ENCODE measurements around the gene TATDN3.
"Not testable (repeated sequence)": the region's sequence is repeated elsewhere in the genome, so short reads cannot be mapped to it uniquely, and the experiment has no call there.

TATDN3 gene

GRCh38 chr1:212828395-212828794 is 36.7 kb downstream of the TATDN3 start:
- H3K4me2 ChIP-seq (ENCODE audit: insufficient read depth, low read length) = no peak overlapping the region
- ATAC-seq (ENCODE audit: insufficient read depth, low read depth) = no peak
- H2AFZ ChIP-seq (ENCODE audit: low read depth, low read length) = no peak overlapping the region
- H4K20me1 ChIP-seq (ENCODE audit: insufficient read depth, low read length) = no peaks in the 10 kb centered on the region
- H3K9ac ChIP-seq (ENCODE audit: low read depth, low read length) = no peak overlapping the region
- H3K4me3 ChIP-seq (ENCODE audit: low read depth in 1 of 2, low read length in 2 of 2) = no peak overlapping the region
- no peak for TF ChIP-seq EZH2 (IDR thresholded peaks at IDR 0.05; ENCODE audit: borderline replicate concordance, low read depth, low read length, severe bottlenecking)
- no peak for TF ChIP-seq CTCF (IDR thresholded peaks at IDR 0.05; ENCODE audit: borderline replicate concordance, extremely low read depth, low read length, poor library complexity, severe bottlenecking)
- H3K27ac ChIP-seq (ENCODE audit: low read length) = no peak overlapping the region
- peaks cover 16% of the 10 kb centered on the region for H3K9me3 ChIP-seq (ENCODE audit: insufficient read depth, low read length, severe bottlenecking)
- DNase-seq = no peak
- H3K4me1 ChIP-seq (ENCODE audit: insufficient read depth, low read length) = no peaks in the 10 kb centered on the region
- no peaks in the 10 kb centered on the region for H3K79me2 ChIP-seq (ENCODE audit: insufficient read depth, low read length)
- H3K36me3 ChIP-seq (ENCODE audit: insufficient read depth, low read length) = no peaks in the 10 kb centered on the region
- H3K27me3 ChIP-seq (ENCODE audit: insufficient read depth, low read length, poor library complexity) = no peaks in the 10 kb centered on the region

- H2AFZ ChIP-seq (ENCODE audit: low read depth, low read length); H3K27ac ChIP-seq (ENCODE audit: low read length); H3K4me2 ChIP-seq (ENCODE audit: insufficient read depth, low read length); H3K27me3 ChIP-seq (ENCODE audit: insufficient read depth, low read length, poor library complexity); H3K9me3 ChIP-seq (ENCODE audit: insufficient read depth, low read length, severe bottlenecking); H4K20me1 ChIP-seq (ENCODE audit: insufficient read depth, low read length); H3K4me1 ChIP-seq (ENCODE audit: insufficient read depth, low read length); H3K4me3 ChIP-seq (ENCODE audit: low read depth in 1 of 2, low read length in 2 of 2); H3K36me3 ChIP-seq (ENCODE audit: insufficient read depth, low read length); H3K79me2 ChIP-seq (ENCODE audit: insufficient read depth, low read length); H3K9ac ChIP-seq (ENCODE audit: low read depth, low read length); DNase-seq: not testable (repeated sequence)
- 0 out of 3 replicates have a peak, but pooled peaks have one; percentile 40 for ATAC-seq (ENCODE audit: insufficient read depth, low read depth)
Observed at GRCh38 chr1:212833211-212834207, 41.8 kb downstream of the TATDN3 start.

GRCh38 chr1:212838145-212838544 is 46.5 kb downstream of the TATDN3 start:
- Histone ChIP-seq H4K20me1 (ENCODE audit: insufficient read depth, low read length) (no peaks in the 10 kb centered on the region), H3K79me2 (ENCODE audit: insufficient read depth, low read length) (no peaks in the 10 kb centered on the region), H3K27me3 (ENCODE audit: insufficient read depth, low read length, poor library complexity) (no peaks in the 10 kb centered on the region), H3K27ac (ENCODE audit: low read length) (no peak overlapping the region), H2AFZ (ENCODE audit: low read depth, low read length) (no peak overlapping the region), H3K4me1 (ENCODE audit: insufficient read depth, low read length) (no peaks in the 10 kb centered on the region), H3K4me2 (ENCODE audit: insufficient read depth, low read length) (no peak overlapping the region), H3K36me3 (ENCODE audit: insufficient read depth, low read length) (no peaks in the 10 kb centered on the region), H3K9me3 (ENCODE audit: insufficient read depth, low read length, severe bottlenecking) (no peaks in the 10 kb centered on the region), H3K9ac (ENCODE audit: low read depth, low read length) (no peak overlapping the region), H3K4me3 (ENCODE audit: low read depth in 1 of 2, low read length in 2 of 2) (no peak overlapping the region)
- no peak for TF ChIP-seq CTCF (IDR thresholded peaks at IDR 0.05; ENCODE audit: borderline replicate concordance, extremely low read depth, low read length, poor library complexity, severe bottlenecking)
- no peak for TF ChIP-seq EZH2 (IDR thresholded peaks at IDR 0.05; ENCODE audit: borderline replicate concordance, low read depth, low read length, severe bottlenecking)
- no peak for ATAC-seq (ENCODE audit: insufficient read depth, low read depth)
- DNase-seq = no peak

GRCh38 chr1:212844521-212844920 is 52.8 kb downstream of the TATDN3 start:
- not testable (repeated sequence) for H3K27me3 ChIP-seq (ENCODE audit: insufficient read depth, low read length, poor library complexity); DNase-seq; H2AFZ ChIP-seq (ENCODE audit: low read depth, low read length); ATAC-seq (ENCODE audit: insufficient read depth, low read depth); H3K4me1 ChIP-seq (ENCODE audit: insufficient read depth, low read length); H3K79me2 ChIP-seq (ENCODE audit: insufficient read depth, low read length); H3K9me3 ChIP-seq (ENCODE audit: insufficient read depth, low read length, severe bottlenecking); H4K20me1 ChIP-seq (ENCODE audit: insufficient read depth, low read length); H3K4me3 ChIP-seq (ENCODE audit: low read depth in 1 of 2, low read length in 2 of 2); H3K27ac ChIP-seq (ENCODE audit: low read length); H3K4me2 ChIP-seq (ENCODE audit: insufficient read depth, low read length); H3K36me3 ChIP-seq (ENCODE audit: insufficient read depth, low read length); H3K9ac ChIP-seq (ENCODE audit: low read depth, low read length)

Measured in DND-41 (cell line).